ENCODE results near the gene GREB1. TPM values are rescaled to one million over a fixed set of nuclear protein-coding genes. Genes with fewer than 3 reads are reported as not detected.

Gene GREB1
- total RNA-seq, 4 donors from 2014 or later = 0.20 to 2.6 (median 1.5) TPM

DNA sequence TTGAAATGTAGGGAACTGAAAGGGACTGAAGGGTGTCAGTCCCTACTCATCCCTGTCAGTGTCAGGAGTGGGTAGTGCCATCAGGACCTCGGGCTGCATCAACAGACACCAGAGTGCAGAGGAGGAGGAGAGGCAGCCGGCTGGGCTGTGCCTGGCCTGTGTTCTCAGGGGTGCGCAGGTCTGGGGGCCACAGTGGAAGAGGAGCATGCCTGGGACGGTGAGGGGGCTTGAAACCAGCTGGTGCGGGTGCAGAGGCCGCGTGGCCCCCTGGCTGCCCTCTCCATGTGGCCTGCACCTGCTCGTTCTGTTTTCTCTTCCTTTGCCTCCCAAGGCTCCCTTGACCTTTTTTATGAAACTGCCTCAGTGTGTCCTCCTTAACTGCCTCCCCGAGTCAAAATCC, 94.8 kb downstream of the GREB1 start:
- intact Hi-C loops (cut with DNase I; ENCODE audit: low total_unique reads) = no loop called here
- Histone ChIP-seq H3K4me3 (no peak overlapping the region), H3K4me1 (no peaks in the 10 kb centered on the region), H3K27me3 (no peaks in the 10 kb centered on the region), H3K9me3 (no peaks in the 10 kb centered on the region), H3K36me3 (no peaks in the 10 kb centered on the region), H3K27ac (no peak overlapping the region)
- 76 to 81% methylated on average over 3 to 9 of the region's 9 CpGs for WGBS, 2 donors (ENCODE audit: low coverage in 1 of 2)
- TF ChIP-seq, protein P1, sequence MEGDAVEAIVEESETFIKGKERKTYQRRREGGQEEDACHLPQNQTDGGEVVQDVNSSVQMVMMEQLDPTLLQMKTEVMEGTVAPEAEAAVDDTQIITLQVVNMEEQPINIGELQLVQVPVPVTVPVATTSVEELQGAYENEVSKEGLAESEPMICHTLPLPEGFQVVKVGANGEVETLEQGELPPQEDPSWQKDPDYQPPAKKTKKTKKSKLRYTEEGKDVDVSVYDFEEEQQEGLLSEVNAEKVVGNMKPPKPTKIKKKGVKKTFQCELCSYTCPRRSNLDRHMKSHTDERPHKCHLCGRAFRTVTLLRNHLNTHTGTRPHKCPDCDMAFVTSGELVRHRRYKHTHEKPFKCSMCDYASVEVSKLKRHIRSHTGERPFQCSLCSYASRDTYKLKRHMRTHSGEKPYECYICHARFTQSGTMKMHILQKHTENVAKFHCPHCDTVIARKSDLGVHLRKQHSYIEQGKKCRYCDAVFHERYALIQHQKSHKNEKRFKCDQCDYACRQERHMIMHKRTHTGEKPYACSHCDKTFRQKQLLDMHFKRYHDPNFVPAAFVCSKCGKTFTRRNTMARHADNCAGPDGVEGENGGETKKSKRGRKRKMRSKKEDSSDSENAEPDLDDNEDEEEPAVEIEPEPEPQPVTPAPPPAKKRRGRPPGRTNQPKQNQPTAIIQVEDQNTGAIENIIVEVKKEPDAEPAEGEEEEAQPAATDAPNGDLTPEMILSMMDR (IDR thresholded peaks at IDR 0.05) = no peak
- TF ChIP-seq POLR2A (IDR thresholded peaks at IDR 0.05) (no peak), POLR2AphosphoS5 (IDR thresholded peaks at IDR 0.05) (no peak), EP300 (IDR thresholded peaks at IDR 0.05; ENCODE audit: low read depth) (no peak)
- in situ Hi-C loops (cut with MboI; ENCODE audit: low pct_ligation_motif_present in 1 of 4, low pct_unique_long_range_greater_than_20kb in 1 of 4, low sequenced_read_pairs in 3 of 4) = no loop called here
- no peak for DNase-seq

DNA sequence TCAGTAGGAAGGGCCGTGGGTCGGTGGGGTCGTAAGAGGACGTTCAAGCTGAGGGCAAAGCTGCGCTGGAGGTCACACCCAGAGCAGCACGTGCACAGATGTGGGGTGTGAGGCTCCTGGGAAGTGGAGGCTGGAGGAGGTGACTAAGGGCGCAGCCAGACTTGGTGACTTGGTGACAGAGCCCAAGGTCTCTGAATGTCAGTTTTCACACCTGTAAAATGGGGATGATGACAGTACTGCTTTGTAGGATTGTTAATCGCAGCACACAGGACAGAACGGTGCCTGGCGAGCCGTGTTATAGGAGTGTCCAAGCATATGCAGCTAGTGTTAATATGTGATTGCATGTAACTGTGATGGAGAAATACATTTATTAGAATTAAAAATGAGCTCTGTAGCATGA, 95.4 kb downstream of the GREB1 start:
- in situ Hi-C loops (cut with MboI; ENCODE audit: low pct_ligation_motif_present in 1 of 4, low pct_unique_long_range_greater_than_20kb in 1 of 4, low sequenced_read_pairs in 3 of 4) = no loop called here
- H3K27ac ChIP-seq = no peak overlapping the region
- H3K27me3 ChIP-seq = no peaks in the 10 kb centered on the region
- no peaks in the 10 kb centered on the region for H3K36me3 ChIP-seq
- no peaks in the 10 kb centered on the region for H3K4me1 ChIP-seq
- DNase-seq = no peak
- H3K4me3 ChIP-seq = no peak overlapping the region
- TF ChIP-seq POLR2AphosphoS5 (IDR thresholded peaks at IDR 0.05) (no peak), EP300 (IDR thresholded peaks at IDR 0.05; ENCODE audit: low read depth) (no peak), POLR2A (IDR thresholded peaks at IDR 0.05) (no peak)
- TF ChIP-seq, protein P1 (IDR thresholded peaks at IDR 0.05) = no peak
- intact Hi-C loops (cut with DNase I; ENCODE audit: low total_unique reads) = no loop called here
- WGBS, 2 donors (ENCODE audit: low coverage in 1 of 2) = 80 to 85% methylated on average over 1 to 11 of the region's 11 CpGs
- H3K9me3 ChIP-seq = no peaks in the 10 kb centered on the region

DNA sequence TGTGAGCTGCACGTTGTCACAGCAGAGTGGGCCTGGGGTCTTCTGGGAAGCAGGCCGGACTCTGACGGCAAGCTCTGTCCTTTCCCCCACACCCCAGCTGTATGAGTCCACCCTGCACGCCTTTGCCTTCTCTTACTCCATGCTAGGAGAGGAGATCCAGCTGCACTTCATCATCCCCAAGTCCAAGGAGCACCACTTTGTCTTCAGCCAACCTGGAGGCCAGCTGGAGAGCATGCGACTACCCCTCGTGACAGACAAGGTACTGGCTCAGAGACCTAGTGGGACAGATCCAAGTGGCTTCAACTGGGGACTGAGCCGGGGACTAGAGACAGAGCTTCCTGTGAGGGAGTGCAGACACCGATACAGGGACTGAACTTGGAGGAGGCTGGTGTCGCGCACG, 96.0 kb downstream of the GREB1 start:
- Histone ChIP-seq H3K4me1 (no peaks in the 10 kb centered on the region), H3K27ac (no peak overlapping the region), H3K27me3 (no peaks in the 10 kb centered on the region), H3K9me3 (no peaks in the 10 kb centered on the region), H3K4me3 (no peak overlapping the region), H3K36me3 (no peaks in the 10 kb centered on the region)
- 78 to 80% methylated on average over 1 to 11 of the region's 11 CpGs for WGBS, 2 donors (ENCODE audit: low coverage in 1 of 2)
- intact Hi-C loops (cut with DNase I; ENCODE audit: low total_unique reads) = no loop called here
- no peak for DNase-seq
- TF ChIP-seq, protein P1 (IDR thresholded peaks at IDR 0.05) = no peak
- TF ChIP-seq EP300 (IDR thresholded peaks at IDR 0.05; ENCODE audit: low read depth) (no peak), POLR2A (IDR thresholded peaks at IDR 0.05) (no peak)
- in situ Hi-C loops (cut with MboI; ENCODE audit: low pct_ligation_motif_present in 1 of 4, low pct_unique_long_range_greater_than_20kb in 1 of 4, low sequenced_read_pairs in 3 of 4) = no loop called here

DNA sequence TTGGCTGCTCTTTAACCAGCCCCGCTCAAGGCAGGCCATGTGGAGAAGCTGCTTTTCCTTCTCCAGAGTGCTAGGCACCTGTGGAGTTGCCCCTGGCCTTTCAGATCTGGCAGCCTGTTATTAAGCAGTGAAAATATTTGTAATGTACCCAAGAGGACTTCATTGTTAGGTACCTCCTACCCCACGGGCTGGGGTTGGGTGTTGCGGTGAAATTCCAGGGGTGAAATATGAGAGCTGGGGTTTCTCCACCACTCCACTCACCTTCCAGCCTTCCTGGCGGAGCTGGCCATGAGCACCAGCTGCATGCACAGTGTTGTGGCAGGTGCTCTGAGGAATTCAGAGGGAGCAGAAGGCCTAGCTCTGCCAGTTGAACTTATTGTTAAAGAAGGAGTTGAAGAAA, 97.0 kb downstream of the GREB1 start:
- TF ChIP-seq POLR2AphosphoS5 (IDR thresholded peaks at IDR 0.05) (no peak), EP300 (IDR thresholded peaks at IDR 0.05; ENCODE audit: low read depth) (no peak), POLR2A (IDR thresholded peaks at IDR 0.05) (no peak)
- DNase-seq = no peak
- whole genome bisulfite sequencing, 2 donors (ENCODE audit: low coverage in 1 of 2) = 70 to 87% methylated on average over 2 to 4 of the region's 4 CpGs

DNA sequence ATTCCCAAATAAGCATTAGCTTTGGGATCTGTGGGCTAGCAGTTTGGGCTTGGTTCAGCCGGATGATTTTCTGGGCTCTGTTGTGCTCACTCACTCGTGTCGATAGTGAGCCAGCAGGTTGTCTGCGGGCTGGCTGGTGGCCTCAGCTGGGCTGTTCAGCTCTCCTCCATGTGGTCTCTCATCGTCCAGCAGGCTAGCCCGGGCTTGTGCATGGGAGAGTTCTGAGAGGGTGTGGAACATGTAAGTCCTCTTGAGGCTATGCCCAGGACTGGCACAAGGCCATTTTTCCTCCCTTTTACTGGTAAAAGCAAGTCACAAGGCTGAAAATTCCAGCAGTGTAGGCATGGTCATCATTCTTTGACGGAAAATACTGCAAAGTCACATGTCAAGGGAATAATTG, 97.6 kb downstream of the GREB1 start:
- in situ Hi-C loops (cut with MboI; ENCODE audit: low pct_ligation_motif_present in 1 of 4, low pct_unique_long_range_greater_than_20kb in 1 of 4, low sequenced_read_pairs in 3 of 4) = no loop called here
- H3K4me1 ChIP-seq = no peaks in the 10 kb centered on the region
- no peak overlapping the region for H3K27ac ChIP-seq

More for the DNA sequence above, 97.0 kb downstream of the GREB1 start:
- H3K27ac ChIP-seq = no peak overlapping the region
- no peaks in the 10 kb centered on the region for H3K9me3 ChIP-seq
- no peaks in the 10 kb centered on the region for H3K36me3 ChIP-seq
- in situ Hi-C loops (cut with MboI; ENCODE audit: low pct_ligation_motif_present in 1 of 4, low pct_unique_long_range_greater_than_20kb in 1 of 4, low sequenced_read_pairs in 3 of 4) = no loop called here
- no peak overlapping the region for H3K4me3 ChIP-seq
- no peaks in the 10 kb centered on the region for H3K4me1 ChIP-seq
- H3K27me3 ChIP-seq = no peaks in the 10 kb centered on the region
- intact Hi-C loops (cut with DNase I; ENCODE audit: low total_unique reads) = no loop called here

More for the DNA sequence above, 97.6 kb downstream of the GREB1 start:
- no peak overlapping the region for H3K4me3 ChIP-seq
- H3K9me3 ChIP-seq = no peaks in the 10 kb centered on the region
- WGBS, 2 donors (ENCODE audit: low coverage in 1 of 2) = 82 to 85% methylated on average over 6 to 7 of the region's 7 CpGs
- TF ChIP-seq POLR2A (IDR thresholded peaks at IDR 0.05) (no peak), EP300 (IDR thresholded peaks at IDR 0.05; ENCODE audit: low read depth) (no peak), POLR2AphosphoS5 (IDR thresholded peaks at IDR 0.05) (no peak)
- TF ChIP-seq, protein P1 (IDR thresholded peaks at IDR 0.05) = no peak
- no peak for DNase-seq
- no peaks in the 10 kb centered on the region for H3K27me3 ChIP-seq
- no peaks in the 10 kb centered on the region for H3K36me3 ChIP-seq
- intact Hi-C loops (cut with DNase I; ENCODE audit: low total_unique reads) = no loop called here
